Testis (tissue), 3 donors: Measurements from ENCODE around the gene NOTUM. TPM values are rescaled to one million over a fixed set of nuclear protein-coding genes. Genes with fewer than 3 reads are reported as not detected.
A peak's percentile ranks its signal among the peaks of the same experiment; 100 is the strongest.

ENCODE experiments used
- DNase-seq: peaks from one replicate; pipeline ENCODE4 v3.0.0-alpha.2; 2019
- H3K27ac ChIP-seq, 2 donors: fragments of 200-600 bp; sonication (generic); one replicate each; pipeline ENCODE4 v1.5.1; 2019
- H3K27me3 ChIP-seq: fragments of 200-600 bp; sonication (generic); one replicate; pipeline ENCODE4 v1.5.1; 2019
- H3K36me3 ChIP-seq: fragments of 200-600 bp; sonication (generic); one replicate; pipeline ENCODE4 v1.5.1; 2017; ENCODE audit warnings: low read depth; ENCODE audit errors: missing control alignments
- H3K4me1 ChIP-seq: fragments of 200-600 bp; sonication (generic); one replicate; pipeline ENCODE4 v1.5.1; 2019
- H3K4me3 ChIP-seq, 2 donors: fragments of 200-600 bp; sonication (generic); one replicate each; pipeline ENCODE4 v1.5.1; 2017 to 2019
- H3K9me3 ChIP-seq: fragments of 200-600 bp; sonication (generic); one replicate; pipeline ENCODE4 v1.5.1; 2017
- POLR2A ChIP-seq: fragments of 450-650 bp; IDR thresholded peaks from one replicate; pipeline ENCODE4 v1.6.1; 2017; ENCODE audit warnings: antibody characterized with exemption, mild to moderate bottlenecking, moderate library complexity
- WGBS, 2 donors: methylation state at CpG; one replicate each; pipeline ENCODE4 v1.1.5; 2018; 5-methylcytosine and 5-hydroxymethylcytosine counted together
- intact Hi-C: fragments of 100-400 bp; cut with DNase I; formaldehyde crosslinking; loops from one replicate; pipeline ENCODE4 v1.15.1; 2023; ENCODE audit warnings: low total_unique reads
- polyA plus RNA-seq: library from polyadenylated mRNA; stranded (reverse); fragments of 350-450 nt; fragmentation: Illumina TruSeq; extraction: RNeasy Lipid Tissue Mini Kit (QIAGEN cat#74804); gene quantifications from one replicate; pipeline ENCODE4 v1.2.3, GENCODE V29; 2014; ENCODE audit warnings: low read depth, low replicate concordance; ENCODE audit not compliant: insufficient read depth
- total RNA-seq, 2 donors: library from RNA; depleted of rRNA; stranded (reverse); fragments of >200 nt; gene quantifications; one replicate each; pipeline ENCODE4 v1.2.3, GENCODE V29; 2016
- TF ChIP-seq, protein P1 (sequence below), 3 experiments: fragments of 450-650 bp in 2 of 3; fragments of 200-600 bp in 1 of 3; sonication (generic) in 1 of 3; IDR thresholded peaks; one replicate each; pipeline ENCODE4 v1.5.1; 2016 to 2019; ENCODE audit warnings: antibody characterized with exemption in 3 of 3, mild to moderate bottlenecking in 2 of 3, moderate library complexity in 1 of 3

NOTUM gene
- total and polyA plus RNA-seq, 3 donors from 2014 or later, result 5.1 to 13.2 (median 9.5) TPM

GRCh38 chr17:81926451-81927151 is 34.4 kb downstream of the NOTUM start:
- Histone ChIP-seq H3K4me3 (peak overlapping the region; percentile 87 to 93), H3K9me3 (no peaks in the 10 kb centered on the region), H3K27ac (peak overlapping the region; percentile 85 to 93), H3K4me1 (peaks cover 41% of the 10 kb centered on the region), H3K36me3 (no peaks in the 10 kb centered on the region), H3K27me3 (no peaks in the 10 kb centered on the region)
- no peak for TF ChIP-seq POLR2A
- TF ChIP-seq, protein P1, sequence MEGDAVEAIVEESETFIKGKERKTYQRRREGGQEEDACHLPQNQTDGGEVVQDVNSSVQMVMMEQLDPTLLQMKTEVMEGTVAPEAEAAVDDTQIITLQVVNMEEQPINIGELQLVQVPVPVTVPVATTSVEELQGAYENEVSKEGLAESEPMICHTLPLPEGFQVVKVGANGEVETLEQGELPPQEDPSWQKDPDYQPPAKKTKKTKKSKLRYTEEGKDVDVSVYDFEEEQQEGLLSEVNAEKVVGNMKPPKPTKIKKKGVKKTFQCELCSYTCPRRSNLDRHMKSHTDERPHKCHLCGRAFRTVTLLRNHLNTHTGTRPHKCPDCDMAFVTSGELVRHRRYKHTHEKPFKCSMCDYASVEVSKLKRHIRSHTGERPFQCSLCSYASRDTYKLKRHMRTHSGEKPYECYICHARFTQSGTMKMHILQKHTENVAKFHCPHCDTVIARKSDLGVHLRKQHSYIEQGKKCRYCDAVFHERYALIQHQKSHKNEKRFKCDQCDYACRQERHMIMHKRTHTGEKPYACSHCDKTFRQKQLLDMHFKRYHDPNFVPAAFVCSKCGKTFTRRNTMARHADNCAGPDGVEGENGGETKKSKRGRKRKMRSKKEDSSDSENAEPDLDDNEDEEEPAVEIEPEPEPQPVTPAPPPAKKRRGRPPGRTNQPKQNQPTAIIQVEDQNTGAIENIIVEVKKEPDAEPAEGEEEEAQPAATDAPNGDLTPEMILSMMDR (IDR thresholded peaks at IDR 0.05), result no peak
- 0 to 1% methylated on average over 14 to 33 of the region's 46 CpGs for WGBS, 2 donors
- intact Hi-C loops, result no loop called here
- peak; percentile 79 for DNase-seq

DNA sequence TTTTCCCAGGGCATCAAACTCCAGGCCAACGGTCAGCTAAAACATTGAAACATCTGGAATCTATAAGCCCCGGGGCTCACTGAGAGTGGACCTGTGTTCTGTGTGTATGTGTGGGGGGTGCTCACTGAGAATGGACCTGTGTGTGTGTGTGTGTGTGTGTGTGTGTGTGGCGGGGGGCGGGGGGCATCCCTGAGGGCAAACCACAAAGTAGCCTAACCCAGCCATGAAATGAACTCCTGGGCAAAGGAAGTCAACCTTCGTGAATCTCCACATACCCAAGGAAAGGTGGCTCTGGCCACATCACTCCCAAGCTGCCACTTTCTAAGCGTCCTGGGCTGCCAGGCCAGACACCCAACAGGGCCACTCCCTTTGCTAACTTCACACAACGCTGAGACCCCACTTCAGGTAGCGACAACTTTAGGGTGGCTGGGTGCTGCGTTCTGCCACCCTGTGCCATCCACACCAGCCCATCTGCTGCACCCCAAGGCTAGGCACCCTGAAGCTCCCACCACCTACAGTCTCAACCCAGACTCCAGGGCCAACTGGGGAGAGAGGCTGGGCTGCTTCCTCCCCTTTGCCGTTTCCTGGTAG is 35.0 kb downstream of the NOTUM start:
- H3K4me1 ChIP-seq, result peaks cover 41% of the 10 kb centered on the region
- no peaks in the 10 kb centered on the region for H3K9me3 ChIP-seq
- intact Hi-C loops, result no loop called here
- 65 to 75% methylated on average over 8 to 10 of the region's 10 CpGs for WGBS, 2 donors
- TF ChIP-seq, protein P1 (IDR thresholded peaks at IDR 0.05), result no peak
- TF ChIP-seq POLR2A, result no peak
- no peaks in the 10 kb centered on the region for H3K27me3 ChIP-seq
- H3K27ac ChIP-seq, result peak overlapping the region; percentile 85 to 93
- H3K4me3 ChIP-seq, result peak overlapping the region in 1 of 2 donors; percentile 87
- H3K36me3 ChIP-seq, result no peaks in the 10 kb centered on the region
- no peak for DNase-seq

DNA sequence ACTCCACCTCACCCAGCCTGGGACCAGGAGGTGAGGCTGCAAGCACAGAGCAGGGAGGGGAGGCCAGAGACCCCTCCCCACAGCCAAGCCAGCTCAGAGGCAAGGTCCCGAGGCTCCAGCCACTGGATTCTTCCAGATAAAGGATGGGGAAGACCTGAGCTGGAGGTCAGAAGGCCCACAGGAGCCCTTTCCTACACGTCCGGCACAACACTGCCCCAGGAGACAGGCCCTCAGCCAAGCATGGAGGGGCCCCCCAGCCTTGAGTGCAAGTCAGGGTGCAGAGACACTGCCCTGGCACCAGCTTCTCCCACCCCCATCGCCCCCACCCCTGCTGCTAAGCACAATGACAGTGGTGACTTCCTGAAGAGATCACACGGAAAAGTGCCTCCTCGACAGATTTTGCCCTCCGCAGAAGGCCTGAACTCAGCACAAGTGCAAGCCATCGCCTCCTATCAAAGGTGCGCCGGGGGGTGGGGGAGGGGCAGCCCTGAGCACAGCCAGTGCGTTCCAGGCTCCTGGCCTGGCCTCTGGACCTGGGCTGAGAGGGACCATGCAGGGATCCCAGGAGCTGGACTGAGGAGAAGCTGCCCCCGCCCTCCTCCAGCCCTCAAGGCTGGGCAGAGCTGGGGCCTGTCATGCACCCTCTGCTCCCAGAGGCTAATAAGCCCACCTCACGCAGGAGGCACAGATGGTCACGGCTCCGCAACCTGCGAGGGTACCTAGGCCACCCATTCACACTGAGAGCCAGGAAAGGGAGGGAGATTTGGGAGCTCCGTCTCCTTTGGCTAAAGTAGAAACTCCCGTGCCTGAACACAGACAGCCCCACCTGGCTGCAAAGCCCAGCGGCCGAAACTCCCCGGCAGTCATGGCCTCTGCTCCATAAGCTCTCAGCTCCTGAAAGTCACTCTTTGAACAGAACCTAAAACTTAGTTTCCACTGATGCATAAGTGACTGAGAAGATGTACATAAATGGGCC is 36.1 kb downstream of the NOTUM start:
- intact Hi-C loops, result no loop called here
- peaks cover 41% of the 10 kb centered on the region for H3K4me1 ChIP-seq
- H3K4me3 ChIP-seq, result no peak overlapping the region
- no peak for TF ChIP-seq POLR2A
- TF ChIP-seq, protein P1 (IDR thresholded peaks at IDR 0.05), result no peak
- H3K27ac ChIP-seq, result peak overlapping the region in 1 of 2 donors; percentile 69
- 69% methylated on average over 14 to 20 of the region's 21 CpGs for WGBS, 2 donors
- no peaks in the 10 kb centered on the region for H3K27me3 ChIP-seq
- H3K36me3 ChIP-seq, result no peaks in the 10 kb centered on the region
- H3K9me3 ChIP-seq, result no peaks in the 10 kb centered on the region
- no peak for DNase-seq

GRCh38 chr17:81923302-81924260 is 37.4 kb downstream of the NOTUM start:
- Histone ChIP-seq H3K4me1 (peaks cover 38% of the 10 kb centered on the region), H3K36me3 (no peaks in the 10 kb centered on the region)
- WGBS, 2 donors, result 29 to 49% methylated on average over 21 to 30 of the region's 32 CpGs

More at GRCh38 chr17:81923302-81924260, 37.4 kb downstream of the NOTUM start:
- peak overlapping the region in 1 of 2 donors; percentile 5 for H3K4me3 ChIP-seq
- no peaks in the 10 kb centered on the region for H3K27me3 ChIP-seq
- H3K9me3 ChIP-seq, result no peaks in the 10 kb centered on the region
- DNase-seq, result peak; percentile 88
- no peak for TF ChIP-seq POLR2A
- TF ChIP-seq, protein P1 (IDR thresholded peaks at IDR 0.05), result no peak
- H3K27ac ChIP-seq, result peak overlapping the region; percentile 34 to 69
- intact Hi-C loops, result no loop called here
